NCI-H446 (cell line): ENCODE measurements around the gene AGPAT3.
A peak's percentile ranks its signal among the peaks of the same experiment; 100 is the strongest.
"Not testable (repeated sequence)": the region's sequence is repeated elsewhere in the genome, so short reads cannot be mapped to it uniquely, and the experiment has no call there.

Experiments used
- DNase-seq, 2 experiments: peaks; one replicate each; lab custom pipeline; 2025; lab: John Stamatoyannopoulos, UW

Gene AGPAT3

GRCh38 chr21:43884012-43884860, 19.2 kb downstream of the AGPAT3 start:
- DNase-seq, result no peak

- no peak for DNase-seq
Measured at GRCh38 chr21:43884861-43885417, 19.9 kb downstream of the AGPAT3 start.

GRCh38 chr21:43885721-43886120, 20.7 kb downstream of the AGPAT3 start:
- DNase-seq, result no peak

GRCh38 chr21:43886565-43886964, 21.5 kb downstream of the AGPAT3 start:
- no peak for DNase-seq

GRCh38 chr21:43889069-43889468, 24.0 kb downstream of the AGPAT3 start:
- DNase-seq, result no peak

GRCh38 chr21:43890042-43890441, 25.0 kb downstream of the AGPAT3 start:
- no peak for DNase-seq

GRCh38 chr21:43892334-43892733, 27.3 kb downstream of the AGPAT3 start:
- DNase-seq, result no peak

GRCh38 chr21:43892984-43893535, 28.0 kb downstream of the AGPAT3 start:
- DNase-seq, result no peak

- no peak for DNase-seq
Measured at GRCh38 chr21:43893536-43894205, 28.6 kb downstream of the AGPAT3 start.

GRCh38 chr21:43894206-43894577, 29.2 kb downstream of the AGPAT3 start:
- DNase-seq, result no peak

GRCh38 chr21:43895196-43895595, 30.2 kb downstream of the AGPAT3 start:
- no peak for DNase-seq

GRCh38 chr21:43896696-43897299, 31.8 kb downstream of the AGPAT3 start:
- DNase-seq, result not testable (repeated sequence)

GRCh38 chr21:43899307-43900077, 34.5 kb downstream of the AGPAT3 start:
- no peak for DNase-seq

GRCh38 chr21:43900078-43900385, 35.0 kb downstream of the AGPAT3 start:
- no peak for DNase-seq

- DNase-seq, result no peak
Measured at GRCh38 chr21:43900690-43901089, 35.7 kb downstream of the AGPAT3 start.

- peak; percentile 15 to 76 for DNase-seq
Measured at GRCh38 chr21:43902441-43902840, 37.4 kb downstream of the AGPAT3 start.

- no peak for DNase-seq
Measured at GRCh38 chr21:43903451-43904091, 38.5 kb downstream of the AGPAT3 start.

GRCh38 chr21:43904331-43904781, 39.3 kb downstream of the AGPAT3 start:
- no peak for DNase-seq

GRCh38 chr21:43905726-43906455, 40.9 kb downstream of the AGPAT3 start:
- no peak for DNase-seq

GRCh38 chr21:43906585-43907370, 41.8 kb downstream of the AGPAT3 start:
- DNase-seq, result no peak
